Stimulated activated naive CD8-positive, alpha-beta T cell treated with anti-CD3 and anti-CD28 coated beads, Interleukin-15, amount 100 ng/mL, for 72 hours (primary cell): ENCODE measurements around the gene COL21A1.

ENCODE experiments used
- ATAC-seq: fragments of 150-1000 bp; cut with Tn5 transposase; 2 replicates; pipeline ENCODE4 v1.10.0; 2021; ENCODE audit warnings: mild to moderate bottlenecking, moderate library complexity
- DNase-seq, 2 donors: peaks; one replicate each; pipeline ENCODE4 v3.0.0; 2021 to 2022
- H3K27ac Mint-ChIP-seq, 2 donors: one replicate each; pipeline ENCODE4 v1.8.0; 2022; ENCODE audit warnings: mild to moderate bottlenecking in 2 of 2, mixed read lengths in 2 of 2, moderate library complexity in 2 of 2
- H3K27me3 Mint-ChIP-seq: one replicate; pipeline ENCODE4 v1.8.0; 2022; ENCODE audit warnings: mixed read lengths
- H3K4me1 Mint-ChIP-seq: one replicate; pipeline ENCODE4 v1.8.0; 2022; ENCODE audit warnings: mild to moderate bottlenecking, mixed read lengths
- H3K4me3 Mint-ChIP-seq, 2 donors: one replicate each; pipeline ENCODE4 v1.8.0; 2022; ENCODE audit warnings: mild to moderate bottlenecking in 2 of 2, mixed read lengths in 2 of 2, moderate library complexity in 1 of 2
- H3K9me3 Mint-ChIP-seq, 2 donors: one replicate each; pipeline ENCODE4 v1.8.0; 2022; ENCODE audit warnings: mixed read lengths in 2 of 2

The COL21A1 gene

GRCh38 chr6:56172144-56172543 is 75.2 kb downstream of the COL21A1 start:
- H3K27me3 Mint-ChIP-seq = no peaks in the 10 kb centered on the region
- no peaks in the 10 kb centered on the region for H3K4me1 Mint-ChIP-seq
- no peak overlapping the region for H3K27ac Mint-ChIP-seq
- no peak for DNase-seq
- ATAC-seq = no peak
- H3K9me3 Mint-ChIP-seq = peaks cover 26 to 46% of the 10 kb centered on the region in 2 donors
- no peak overlapping the region for H3K4me3 Mint-ChIP-seq

GRCh38 chr6:56169366-56169765 is 78.0 kb downstream of the COL21A1 start:
- no peaks in the 10 kb centered on the region for H3K4me1 Mint-ChIP-seq
- no peaks in the 10 kb centered on the region for H3K27me3 Mint-ChIP-seq
- H3K9me3 Mint-ChIP-seq = peaks cover 19 to 31% of the 10 kb centered on the region in 2 donors
- DNase-seq = no peak
- H3K4me3 Mint-ChIP-seq = no peak overlapping the region
- no peak for ATAC-seq
- no peak overlapping the region for H3K27ac Mint-ChIP-seq

GRCh38 chr6:56168596-56168995 is 78.8 kb downstream of the COL21A1 start:
- ATAC-seq (no peak), DNase-seq (no peak)
- H3K27me3 Mint-ChIP-seq = no peaks in the 10 kb centered on the region
- H3K4me1 Mint-ChIP-seq = no peaks in the 10 kb centered on the region
- H3K4me3 Mint-ChIP-seq = no peak overlapping the region
- H3K27ac Mint-ChIP-seq = no peak overlapping the region
- H3K9me3 Mint-ChIP-seq = peaks cover 13 to 27% of the 10 kb centered on the region in 2 donors

DNA sequence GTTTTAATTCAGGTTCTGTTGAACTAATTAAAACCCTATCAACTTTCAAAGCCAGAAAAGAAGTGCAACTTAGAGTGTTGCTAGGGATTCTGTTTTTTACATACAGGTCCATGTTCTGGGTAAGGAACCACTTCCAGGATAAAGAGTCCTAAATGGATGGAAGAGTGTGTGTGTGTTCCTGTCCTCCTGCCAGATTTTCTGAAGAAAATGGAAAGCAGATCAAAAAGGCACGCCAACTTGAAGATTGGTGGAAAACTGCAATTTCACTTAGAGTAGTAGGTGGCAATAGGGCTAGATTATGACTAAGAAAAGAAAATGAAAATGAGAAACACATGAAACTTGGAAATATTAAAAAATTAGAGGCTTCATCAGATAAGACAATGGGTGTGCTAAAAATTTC is 85.3 kb downstream of the COL21A1 start:
- DNase-seq (no peak), ATAC-seq (no peak)
- H3K4me3 Mint-ChIP-seq = no peak overlapping the region
- no peak overlapping the region for H3K27ac Mint-ChIP-seq
- peaks cover 0 to 10% of the 10 kb centered on the region in 2 donors for H3K9me3 Mint-ChIP-seq
- H3K27me3 Mint-ChIP-seq = no peaks in the 10 kb centered on the region
- no peaks in the 10 kb centered on the region for H3K4me1 Mint-ChIP-seq

GRCh38 chr6:56160489-56160888 is 86.9 kb downstream of the COL21A1 start:
- Mint-ChIP-seq H3K4me3 (no peak overlapping the region), H3K4me1 (no peaks in the 10 kb centered on the region), H3K9me3 (peaks cover 0 to 10% of the 10 kb centered on the region in 2 donors), H3K27me3 (no peaks in the 10 kb centered on the region), H3K27ac (no peak overlapping the region)
- ATAC-seq = no peak
- DNase-seq = no peak

DNA sequence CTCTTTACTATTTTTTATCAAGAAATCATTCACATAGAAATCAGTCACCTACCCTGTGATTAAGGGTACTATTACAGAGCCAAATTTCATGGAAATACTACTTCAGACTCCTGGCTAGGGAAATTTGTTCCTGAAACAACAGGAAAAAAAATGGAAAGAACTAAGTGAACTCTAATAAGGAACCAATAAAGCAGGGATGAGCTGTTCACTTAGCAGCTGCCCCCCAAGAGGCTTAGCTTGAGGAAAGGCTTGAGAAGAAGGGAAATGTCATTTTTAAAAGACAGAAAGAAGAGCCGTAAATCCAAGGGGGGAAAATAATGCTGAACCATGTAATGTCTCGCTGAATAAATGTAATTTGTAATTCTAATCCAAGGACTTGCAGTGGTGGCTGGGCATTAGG is 88.8 kb downstream of the COL21A1 start:
- Mint-ChIP-seq H3K4me1 (no peaks in the 10 kb centered on the region), H3K27me3 (no peaks in the 10 kb centered on the region)

GRCh38 chr6:56156643-56157042 is 90.7 kb downstream of the COL21A1 start:
- DNase-seq (no peak), ATAC-seq (no peak)
- Mint-ChIP-seq H3K4me3 (no peak overlapping the region), H3K27ac (no peak overlapping the region), H3K4me1 (no peaks in the 10 kb centered on the region), H3K9me3 (peaks cover 19 to 21% of the 10 kb centered on the region in 2 donors), H3K27me3 (no peaks in the 10 kb centered on the region)

More for the DNA sequence above, 88.8 kb downstream of the COL21A1 start:
- H3K27ac Mint-ChIP-seq = no peak overlapping the region
- ATAC-seq = no peak
- peaks cover 14 to 20% of the 10 kb centered on the region in 2 donors for H3K9me3 Mint-ChIP-seq
- no peak for DNase-seq
- no peak overlapping the region for H3K4me3 Mint-ChIP-seq

- Mint-ChIP-seq H3K27ac (no peak overlapping the region), H3K27me3 (no peaks in the 10 kb centered on the region), H3K9me3 (peaks cover 15 to 21% of the 10 kb centered on the region in 2 donors), H3K4me1 (no peaks in the 10 kb centered on the region), H3K4me3 (no peak overlapping the region)
- DNase-seq (no peak), ATAC-seq (no peak)
These were observed 91.7 kb downstream of the COL21A1 start for GRCh38 chr6:56155634-56156141.

GRCh38 chr6:56154076-56154475 is 93.3 kb downstream of the COL21A1 start:
- Mint-ChIP-seq H3K4me3 (no peak overlapping the region), H3K4me1 (no peaks in the 10 kb centered on the region), H3K9me3 (peaks cover 15 to 32% of the 10 kb centered on the region in 2 donors), H3K27me3 (no peaks in the 10 kb centered on the region), H3K27ac (no peak overlapping the region)
- ATAC-seq (no peak), DNase-seq (no peak)

GRCh38 chr6:56152611-56153010 is 94.8 kb downstream of the COL21A1 start:
- Mint-ChIP-seq H3K27ac (no peak overlapping the region), H3K4me1 (no peaks in the 10 kb centered on the region), H3K4me3 (no peak overlapping the region), H3K9me3 (peaks cover 15 to 32% of the 10 kb centered on the region in 2 donors), H3K27me3 (no peaks in the 10 kb centered on the region)
- DNase-seq (no peak), ATAC-seq (no peak)

- Mint-ChIP-seq H3K27ac (no peak overlapping the region), H3K27me3 (no peaks in the 10 kb centered on the region), H3K9me3 (peaks cover 15 to 32% of the 10 kb centered on the region in 2 donors), H3K4me1 (no peaks in the 10 kb centered on the region), H3K4me3 (no peak overlapping the region)
- no peak for DNase-seq
- ATAC-seq = no peak
These were observed 95.7 kb downstream of the COL21A1 start for GRCh38 chr6:56151609-56152224.

- no peak overlapping the region for H3K27ac Mint-ChIP-seq
These were observed 98.7 kb downstream of the COL21A1 start for GRCh38 chr6:56148488-56149186.

GRCh38 chr6:56147766-56148165 is 99.6 kb downstream of the COL21A1 start:
- Mint-ChIP-seq H3K4me1 (no peaks in the 10 kb centered on the region), H3K9me3 (peaks cover 9 to 18% of the 10 kb centered on the region in 2 donors), H3K4me3 (no peak overlapping the region), H3K27me3 (no peaks in the 10 kb centered on the region), H3K27ac (no peak overlapping the region)
- DNase-seq (no peak), ATAC-seq (no peak)

More at GRCh38 chr6:56148488-56149186, 98.7 kb downstream of the COL21A1 start:
- Mint-ChIP-seq H3K4me3 (no peak overlapping the region), H3K4me1 (no peaks in the 10 kb centered on the region), H3K9me3 (peaks cover 9 to 22% of the 10 kb centered on the region in 2 donors), H3K27me3 (no peaks in the 10 kb centered on the region)
- no peak for ATAC-seq
- DNase-seq = no peak

DNA sequence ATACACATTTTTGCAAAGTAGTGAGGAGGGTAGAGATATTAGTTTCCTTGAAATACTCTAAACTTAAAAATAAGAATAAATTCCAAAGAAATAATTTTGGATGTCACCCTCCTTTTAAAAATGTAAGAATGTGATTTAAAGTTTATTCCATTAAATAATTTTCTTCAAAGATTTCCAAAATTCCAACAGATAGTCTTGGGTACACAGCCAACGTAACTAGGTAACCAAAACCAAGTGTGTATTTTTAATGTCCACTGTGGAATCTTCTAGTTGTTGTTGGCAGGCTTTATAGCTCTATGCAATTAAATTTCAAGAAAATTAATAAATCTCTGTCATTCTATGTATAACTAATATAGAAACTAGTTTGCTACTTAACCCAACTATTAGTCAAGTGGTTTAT is 101.3 kb downstream of the COL21A1 start:
- H3K4me3 Mint-ChIP-seq = no peak overlapping the region
- peaks cover 12 to 18% of the 10 kb centered on the region in 2 donors for H3K9me3 Mint-ChIP-seq
- H3K4me1 Mint-ChIP-seq = no peaks in the 10 kb centered on the region
- ATAC-seq = no peak
- no peaks in the 10 kb centered on the region for H3K27me3 Mint-ChIP-seq
- DNase-seq = no peak
- H3K27ac Mint-ChIP-seq = no peak overlapping the region

- no peak overlapping the region for H3K4me3 Mint-ChIP-seq
- no peaks in the 10 kb centered on the region for H3K27me3 Mint-ChIP-seq
- ATAC-seq = no peak
- H3K9me3 Mint-ChIP-seq = peaks cover 12 to 18% of the 10 kb centered on the region in 2 donors
- no peak for DNase-seq
- no peaks in the 10 kb centered on the region for H3K4me1 Mint-ChIP-seq
- H3K27ac Mint-ChIP-seq = no peak overlapping the region
These were observed 101.8 kb downstream of the COL21A1 start for GRCh38 chr6:56145616-56146015.

DNA sequence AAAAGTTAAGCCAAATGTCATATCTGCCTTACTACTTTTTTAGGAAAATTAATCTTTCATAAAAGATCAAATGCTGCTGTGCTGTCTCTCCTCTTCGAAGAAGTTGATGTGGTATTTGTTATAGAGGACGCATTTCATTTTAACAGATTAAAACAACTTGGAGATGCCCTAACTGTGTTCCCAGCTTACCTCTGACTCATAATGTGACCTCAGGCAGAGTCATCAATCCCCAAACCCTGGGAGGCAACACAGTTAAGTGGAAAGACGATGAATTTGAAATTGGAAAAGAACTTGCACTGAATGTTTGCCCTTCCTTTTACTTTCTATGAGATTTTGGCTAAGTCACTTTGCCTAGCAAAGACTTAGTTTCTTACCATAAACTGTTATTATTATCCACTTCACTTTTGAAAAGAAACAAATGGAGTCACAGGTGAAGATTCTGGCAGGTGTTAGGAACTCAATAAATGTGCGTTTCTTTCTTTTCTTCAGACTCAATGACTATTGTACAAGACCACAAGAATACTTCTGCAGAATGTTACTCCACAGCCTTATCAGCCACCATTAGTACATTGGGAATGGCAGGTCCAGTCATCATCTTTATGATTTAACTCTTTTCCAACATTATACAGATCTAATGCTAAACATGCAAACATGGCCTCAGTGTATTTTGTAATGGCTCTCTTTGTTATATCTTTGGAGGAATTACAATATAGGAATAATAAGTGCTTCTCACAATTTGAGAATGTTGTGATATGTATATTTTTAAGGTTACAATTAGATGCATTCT is 102.6 kb downstream of the COL21A1 start:
- no peaks in the 10 kb centered on the region for H3K4me1 Mint-ChIP-seq
- no peak for DNase-seq

More for the DNA sequence above, 102.6 kb downstream of the COL21A1 start:
- no peak for ATAC-seq
- Mint-ChIP-seq H3K4me3 (no peak overlapping the region), H3K27me3 (no peaks in the 10 kb centered on the region), H3K27ac (no peak overlapping the region), H3K9me3 (peaks cover 12 to 13% of the 10 kb centered on the region in 2 donors)
